Skeletal muscle tissue (tissue), 4 donors: ENCODE measurements around the gene ANAPC2. TPM values are rescaled to one million over a fixed set of nuclear protein-coding genes. Genes with fewer than 3 reads are reported as not detected.
A peak's percentile ranks its signal among the peaks of the same experiment; 100 is the strongest.

Experiments used
- H3K27ac ChIP-seq: one replicate; pipeline ENCODE4 v1.7.0; 2013; ENCODE audit warnings: mild to moderate bottlenecking, low read depth, low read length, inconsistent platforms
- H3K27me3 ChIP-seq, 3 donors: one replicate each; pipeline ENCODE4 v1.7.0; 2013; ENCODE audit warnings: low read length in 3 of 3; ENCODE audit not compliant: control insufficient read depth in 3 of 3, insufficient read depth in 3 of 3
- H3K36me3 ChIP-seq, 3 donors: one replicate each; pipeline ENCODE4 v1.7.0; 2013; ENCODE audit warnings: low read length in 3 of 3; ENCODE audit not compliant: control insufficient read depth in 3 of 3, insufficient read depth in 3 of 3
- H3K4me1 ChIP-seq, 3 donors: one replicate each; pipeline ENCODE4 v1.7.0; 2013; ENCODE audit warnings: low read length in 3 of 3, mild to moderate bottlenecking in 3 of 3; ENCODE audit not compliant: control insufficient read depth in 3 of 3, insufficient read depth in 3 of 3
- H3K4me3 ChIP-seq, 3 donors: one replicate each; pipeline ENCODE4 v1.7.0; 2013; ENCODE audit warnings: low read length in 3 of 3
- H3K9ac ChIP-seq, 3 donors: one replicate each; pipeline ENCODE4 v1.7.0; 2013; ENCODE audit warnings: low read length in 3 of 3, mild to moderate bottlenecking in 3 of 3, moderate library complexity in 2 of 3, low read depth in 1 of 3
- H3K9me3 ChIP-seq, 3 donors: one replicate each; pipeline ENCODE4 v1.7.0; 2013; ENCODE audit warnings: low read length in 3 of 3; ENCODE audit not compliant: control insufficient read depth in 3 of 3
- total RNA-seq: library from RNA; depleted of rRNA; stranded (reverse); fragments of >200 nt; gene quantifications from one replicate; pipeline ENCODE4 v1.2.3, GENCODE V29; 2014
- donor health status: Osteomylitis.

ANAPC2 gene
- total RNA-seq, 1 donor from 2014 or later, result 21.4 TPM

- H3K36me3 ChIP-seq, result no peaks in the 10 kb centered on the region
- no peak within 1 kb of the TSS for H3K4me3 ChIP-seq
- H3K27ac ChIP-seq, result no peak within 1 kb of the TSS
- peaks cover 48 to 53% (median 51%) of the 10 kb centered on the region in 3 donors for H3K27me3 ChIP-seq
- H3K4me1 ChIP-seq, result peaks cover 11 to 24% (median 12%) of the 10 kb centered on the region in 3 donors
- H3K9me3 ChIP-seq, result no peaks in the 10 kb centered on the region
- peak within 1 kb of the TSS in 1 of 3 donors; percentile 50 for H3K9ac ChIP-seq
Measured at GRCh38 chr9:137227054-137227852, 38.9 kb upstream of the ANAPC2 start, which contains the start of gene RNF224. TSS of gene RNF224 (plus strand) at chr9:137227502. CDS start at chr9:137228336, 834 bp downstream.

- Histone ChIP-seq H3K9ac (peak overlapping the region in 1 of 3 donors; percentile 50), H3K4me1 (peaks cover 11 to 24% (median 12%) of the 10 kb centered on the region in 3 donors), H3K4me3 (no peak overlapping the region), H3K36me3 (no peaks in the 10 kb centered on the region), H3K27ac (no peak overlapping the region), H3K9me3 (no peaks in the 10 kb centered on the region), H3K27me3 (peaks cover 45 to 48% (median 46%) of the 10 kb centered on the region in 3 donors)
Measured at GRCh38 chr9:137226338-137227053, 38.1 kb upstream of the ANAPC2 start.

GRCh38 chr9:137225699-137226331 is 37.5 kb upstream of the ANAPC2 start:
- no peak overlapping the region for H3K27ac ChIP-seq
- no peaks in the 10 kb centered on the region for H3K9me3 ChIP-seq
- peaks cover 11 to 24% (median 12%) of the 10 kb centered on the region in 3 donors for H3K4me1 ChIP-seq
- no peaks in the 10 kb centered on the region for H3K36me3 ChIP-seq
- no peak overlapping the region for H3K9ac ChIP-seq
- peaks cover 38 to 42% (median 39%) of the 10 kb centered on the region in 3 donors for H3K27me3 ChIP-seq
- H3K4me3 ChIP-seq, result no peak overlapping the region

GRCh38 chr9:137224830-137225694 is 36.7 kb upstream of the ANAPC2 start, which contains the start of gene CYSRT1:
TSS of gene CYSRT1 (plus strand) at chr9:137225174. CDS start at chr9:137225622, 448 bp downstream.
- peak within 1 kb of the TSS; percentile 90 to 99 (median 91) for H3K9ac ChIP-seq
- H3K36me3 ChIP-seq, result no peaks in the 10 kb centered on the region
- H3K4me1 ChIP-seq, result peaks cover 12 to 24% (median 13%) of the 10 kb centered on the region in 3 donors
- peak within 1 kb of the TSS; percentile 90 for H3K27ac ChIP-seq
- H3K4me3 ChIP-seq, result peak within 1 kb of the TSS; percentile 81 to 89 (median 89)
- no peaks in the 10 kb centered on the region for H3K9me3 ChIP-seq
- peaks cover 31 to 35% (median 31%) of the 10 kb centered on the region in 3 donors for H3K27me3 ChIP-seq

GRCh38 chr9:137223078-137223970 is 35.0 kb upstream of the ANAPC2 start:
- Histone ChIP-seq H3K9ac (peak overlapping the region; percentile 90 to 99 (median 91)), H3K9me3 (no peaks in the 10 kb centered on the region), H3K4me3 (peak overlapping the region; percentile 81 to 89 (median 89)), H3K4me1 (peaks cover 12 to 32% (median 13%) of the 10 kb centered on the region in 3 donors), H3K36me3 (no peaks in the 10 kb centered on the region), H3K27ac (peak overlapping the region; percentile 90), H3K27me3 (peaks cover 15 to 18% (median 16%) of the 10 kb centered on the region in 3 donors)

DNA sequence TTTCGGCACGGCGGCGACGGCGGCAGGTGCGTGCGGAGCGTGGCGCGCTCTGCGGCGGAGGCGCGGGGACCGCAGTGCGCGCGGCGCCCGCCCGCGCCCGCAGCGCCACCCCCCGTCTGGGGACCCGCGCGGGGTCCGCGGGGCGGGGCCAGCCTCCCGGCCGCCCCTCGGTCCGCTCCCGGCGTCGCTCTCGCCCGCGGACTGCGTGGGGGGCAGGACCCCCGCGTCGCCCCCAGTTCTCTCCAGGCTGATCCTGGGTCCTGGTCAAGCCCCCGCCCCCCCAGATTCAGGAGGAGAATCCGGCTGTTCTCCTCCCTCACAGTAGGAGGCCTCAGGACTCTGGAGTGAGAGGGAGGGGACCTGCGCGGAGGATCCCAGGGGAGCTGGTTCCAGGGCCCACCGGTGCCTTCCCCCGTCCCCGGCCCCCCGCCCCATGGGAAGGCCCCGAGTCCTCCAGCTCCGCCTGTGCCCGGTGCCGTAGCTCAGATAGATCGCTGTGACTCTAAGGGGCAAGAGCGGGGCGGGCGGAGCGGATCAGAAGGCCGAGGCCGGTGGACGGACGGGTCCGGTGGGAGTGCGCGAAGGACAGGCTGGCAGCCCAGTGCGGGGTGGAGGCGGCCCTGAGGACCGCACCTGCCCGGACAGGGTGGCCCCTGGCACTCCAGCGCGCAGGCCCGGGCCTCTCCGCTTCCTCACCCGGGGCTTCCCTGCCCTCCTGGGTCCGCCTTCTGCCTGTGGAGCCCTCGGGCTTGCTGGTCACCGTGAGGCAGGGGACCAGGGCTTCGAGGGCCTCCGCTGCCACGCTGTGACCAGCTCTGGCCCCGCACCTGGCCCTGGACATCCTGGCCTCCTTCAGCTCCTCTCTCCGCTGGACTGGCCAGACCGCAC is 34.1 kb upstream of the ANAPC2 start, which contains the start of gene RNF208:
RNF208 (minus strand) TSS at position 51 of the 888 bp plus-strand sequence. CDS start 1,028 bp downstream, outside the sequence.
- H3K9me3 ChIP-seq, result no peaks in the 10 kb centered on the region
- peaks cover 11 to 13% (median 11%) of the 10 kb centered on the region in 3 donors for H3K27me3 ChIP-seq
- H3K27ac ChIP-seq, result peak within 1 kb of the TSS; percentile 90
- peak within 1 kb of the TSS; percentile 68 to 89 (median 89) for H3K4me3 ChIP-seq
- H3K36me3 ChIP-seq, result no peaks in the 10 kb centered on the region
- H3K4me1 ChIP-seq, result peaks cover 17 to 39% (median 19%) of the 10 kb centered on the region in 3 donors
- peak within 1 kb of the TSS; percentile 80 to 90 (median 86) for H3K9ac ChIP-seq

DNA sequence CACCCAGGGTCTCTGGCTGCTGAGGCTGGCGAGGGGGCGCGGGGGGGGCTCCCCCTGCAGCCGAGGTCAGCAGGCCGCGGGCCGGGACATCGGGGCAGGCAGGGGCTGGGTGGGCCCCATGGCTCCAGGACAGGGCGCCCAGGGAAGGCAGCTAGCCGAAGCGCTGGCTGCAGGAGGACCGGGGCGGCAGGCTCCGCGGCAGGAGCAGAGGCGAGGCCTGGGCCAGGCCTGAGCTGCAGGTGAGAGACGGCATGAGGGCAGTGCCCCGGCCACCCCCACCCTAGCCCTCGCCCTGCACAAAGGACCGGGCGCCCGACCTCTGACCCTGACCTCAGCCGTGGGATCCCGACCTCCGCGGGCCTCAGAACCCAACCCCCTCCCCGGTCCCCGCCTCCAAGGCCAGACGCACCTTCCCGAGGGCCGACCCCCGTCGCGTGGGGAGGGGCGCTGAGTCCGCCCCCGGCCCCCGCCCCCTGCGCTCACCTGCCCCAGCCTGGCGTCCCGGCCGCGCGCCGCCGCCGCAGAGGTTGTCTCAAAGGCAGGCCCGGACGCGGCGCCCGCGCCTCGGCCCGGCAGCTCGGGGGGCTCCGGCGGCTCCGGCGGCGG is 33.2 kb upstream of the ANAPC2 start:
- peak overlapping the region in 1 of 3 donors; percentile 60 for H3K9ac ChIP-seq
- H3K27me3 ChIP-seq, result peaks cover 4 to 7% (median 5%) of the 10 kb centered on the region in 3 donors
- peaks cover 20 to 42% (median 26%) of the 10 kb centered on the region in 3 donors for H3K4me1 ChIP-seq
- H3K4me3 ChIP-seq, result peak overlapping the region; percentile 22 to 36 (median 30)
- no peaks in the 10 kb centered on the region for H3K36me3 ChIP-seq
- H3K9me3 ChIP-seq, result no peaks in the 10 kb centered on the region
- H3K27ac ChIP-seq, result no peak overlapping the region
